Measurements from ENCODE around the gene CYSLTR2.

Gene CYSLTR2

GRCh38 chr13:48635478-48635877, 18.3 kb upstream of the CYSLTR2 start:
- no peak overlapping the region for H3K4me2 ChIP-seq (ENCODE audit: low read depth, low read length, poor library complexity, severe bottlenecking)
- no peak overlapping the region for H3K4me3 ChIP-seq (ENCODE audit: insufficient read depth, low read length, poor library complexity, severe bottlenecking)
- H2AFZ ChIP-seq (ENCODE audit: low read depth, low read length, severe bottlenecking), result no peak overlapping the region
- no peaks in the 10 kb centered on the region for H3K27me3 ChIP-seq (ENCODE audit: low read length)
- no peaks in the 10 kb centered on the region for H3F3A ChIP-seq (ENCODE audit: insufficient read depth)
- no peaks in the 10 kb centered on the region for H4K20me1 ChIP-seq (ENCODE audit: low read depth, low read length)
- TF ChIP-seq, protein P1, sequence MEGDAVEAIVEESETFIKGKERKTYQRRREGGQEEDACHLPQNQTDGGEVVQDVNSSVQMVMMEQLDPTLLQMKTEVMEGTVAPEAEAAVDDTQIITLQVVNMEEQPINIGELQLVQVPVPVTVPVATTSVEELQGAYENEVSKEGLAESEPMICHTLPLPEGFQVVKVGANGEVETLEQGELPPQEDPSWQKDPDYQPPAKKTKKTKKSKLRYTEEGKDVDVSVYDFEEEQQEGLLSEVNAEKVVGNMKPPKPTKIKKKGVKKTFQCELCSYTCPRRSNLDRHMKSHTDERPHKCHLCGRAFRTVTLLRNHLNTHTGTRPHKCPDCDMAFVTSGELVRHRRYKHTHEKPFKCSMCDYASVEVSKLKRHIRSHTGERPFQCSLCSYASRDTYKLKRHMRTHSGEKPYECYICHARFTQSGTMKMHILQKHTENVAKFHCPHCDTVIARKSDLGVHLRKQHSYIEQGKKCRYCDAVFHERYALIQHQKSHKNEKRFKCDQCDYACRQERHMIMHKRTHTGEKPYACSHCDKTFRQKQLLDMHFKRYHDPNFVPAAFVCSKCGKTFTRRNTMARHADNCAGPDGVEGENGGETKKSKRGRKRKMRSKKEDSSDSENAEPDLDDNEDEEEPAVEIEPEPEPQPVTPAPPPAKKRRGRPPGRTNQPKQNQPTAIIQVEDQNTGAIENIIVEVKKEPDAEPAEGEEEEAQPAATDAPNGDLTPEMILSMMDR (IDR thresholded peaks at IDR 0.05; ENCODE audit: insufficient read depth, low read length, poor library complexity, severe bottlenecking), result no peak
- no peak for TF ChIP-seq EZH2phosphoT487 (conservative IDR thresholded peaks at IDR 0.05; ENCODE audit: low read length)
- H3K79me2 ChIP-seq (ENCODE audit: insufficient read depth, low read length), result no peaks in the 10 kb centered on the region
- H3K9ac ChIP-seq (ENCODE audit: low read length), result no peak overlapping the region
- no peaks in the 10 kb centered on the region for H3K9me2 ChIP-seq (replicated peaks; ENCODE audit: insufficient read depth, low read length)
- no peaks in the 10 kb centered on the region for H3K36me3 ChIP-seq (ENCODE audit: low read length)
- peaks cover 11% of the 10 kb centered on the region; the same call in 1 of the 2 replicates for H3K9me3 ChIP-seq (ENCODE audit: insufficient read depth, low read length)
- no peak overlapping the region for H3K27ac ChIP-seq (ENCODE audit: low read depth, low read length)

GRCh38 chr13:48636550-48636949, 17.2 kb upstream of the CYSLTR2 start:
- Histone ChIP-seq H3K9me3 (ENCODE audit: insufficient read depth, low read length) (peaks cover 11% of the 10 kb centered on the region; the same call in 1 of the 2 replicates), H3K9me2 (replicated peaks; ENCODE audit: insufficient read depth, low read length) (no peaks in the 10 kb centered on the region), H3K27me3 (ENCODE audit: low read length) (no peaks in the 10 kb centered on the region), H3K4me2 (ENCODE audit: low read depth, low read length, poor library complexity, severe bottlenecking) (no peak overlapping the region), H3K79me2 (ENCODE audit: insufficient read depth, low read length) (no peaks in the 10 kb centered on the region), H3K27ac (ENCODE audit: low read depth, low read length) (no peak overlapping the region), H3K9ac (ENCODE audit: low read length) (no peak overlapping the region), H3F3A (ENCODE audit: insufficient read depth) (no peaks in the 10 kb centered on the region), H3K36me3 (ENCODE audit: low read length) (no peaks in the 10 kb centered on the region), H4K20me1 (ENCODE audit: low read depth, low read length) (no peaks in the 10 kb centered on the region), H3K4me3 (ENCODE audit: insufficient read depth, low read length, poor library complexity, severe bottlenecking) (no peak overlapping the region), H2AFZ (ENCODE audit: low read depth, low read length, severe bottlenecking) (no peak overlapping the region)
- TF ChIP-seq, protein P1 (IDR thresholded peaks at IDR 0.05; ENCODE audit: insufficient read depth, low read length, poor library complexity, severe bottlenecking), result no peak
- TF ChIP-seq EZH2phosphoT487 (conservative IDR thresholded peaks at IDR 0.05; ENCODE audit: low read length), result no peak

DNA sequence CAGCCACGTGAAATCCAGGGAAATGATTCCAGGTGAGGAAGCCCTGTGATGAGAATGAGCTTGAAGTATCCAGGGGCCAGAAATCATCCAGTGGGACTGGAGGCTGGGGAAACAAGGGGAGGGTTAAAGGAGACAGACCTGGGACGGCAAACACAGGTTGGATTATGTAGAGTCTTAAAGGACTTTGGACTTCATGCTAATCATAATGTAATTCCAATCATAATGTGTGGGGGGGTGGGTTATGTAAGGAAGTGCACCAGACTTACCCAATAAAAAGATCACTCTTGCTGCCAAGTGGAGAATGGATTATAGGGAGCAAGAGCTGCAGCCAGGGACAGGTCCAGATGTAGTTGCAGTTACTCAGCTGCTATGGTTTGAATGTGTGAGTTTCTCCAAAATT, 16.1 kb upstream of the CYSLTR2 start:
- no peaks in the 10 kb centered on the region for H4K20me1 ChIP-seq (ENCODE audit: low read depth, low read length)
- H3K27me3 ChIP-seq (ENCODE audit: low read length), result no peaks in the 10 kb centered on the region
- H3K9me3 ChIP-seq (ENCODE audit: insufficient read depth, low read length), result peaks cover 11% of the 10 kb centered on the region; the same call in 1 of the 2 replicates
- H2AFZ ChIP-seq (ENCODE audit: low read depth, low read length, severe bottlenecking), result no peak overlapping the region
- no peaks in the 10 kb centered on the region for H3F3A ChIP-seq (ENCODE audit: insufficient read depth)
- no peaks in the 10 kb centered on the region for H3K9me2 ChIP-seq (replicated peaks; ENCODE audit: insufficient read depth, low read length)
- no peaks in the 10 kb centered on the region for H3K36me3 ChIP-seq (ENCODE audit: low read length)
- H3K4me3 ChIP-seq (ENCODE audit: insufficient read depth, low read length, poor library complexity, severe bottlenecking), result no peak overlapping the region
- H3K9ac ChIP-seq (ENCODE audit: low read length), result no peak overlapping the region
- no peak for TF ChIP-seq EZH2phosphoT487 (conservative IDR thresholded peaks at IDR 0.05; ENCODE audit: low read length)
- TF ChIP-seq, protein P1 (IDR thresholded peaks at IDR 0.05; ENCODE audit: insufficient read depth, low read length, poor library complexity, severe bottlenecking), result no peak
- H3K27ac ChIP-seq (ENCODE audit: low read depth, low read length), result no peak overlapping the region
- H3K79me2 ChIP-seq (ENCODE audit: insufficient read depth, low read length), result no peaks in the 10 kb centered on the region
- no peak overlapping the region for H3K4me2 ChIP-seq (ENCODE audit: low read depth, low read length, poor library complexity, severe bottlenecking)

Data from SU-DHL-6 (cell line).